Subcutaneous abdominal adipose tissue (tissue), 5 donors: ENCODE results near the gene NPPA.

ENCODE experiments used
- H3K27ac ChIP-seq: one replicate; pipeline ENCODE4 v1.7.0; 2013; ENCODE audit warnings: low read depth, mild to moderate bottlenecking, inconsistent platforms, low read length, moderate library complexity
- H3K27me3 ChIP-seq, 5 donors: one replicate each; pipeline ENCODE4 v1.7.0; 2013; ENCODE audit warnings: low read length in 5 of 5, inconsistent platforms in 1 of 5; ENCODE audit not compliant: control insufficient read depth in 5 of 5, insufficient read depth in 4 of 5
- H3K36me3 ChIP-seq, 5 donors: one replicate each; pipeline ENCODE4 v1.7.0; 2013; ENCODE audit warnings: low read length in 5 of 5; ENCODE audit not compliant: control insufficient read depth in 5 of 5, insufficient read depth in 5 of 5
- H3K4me1 ChIP-seq, 5 donors: one replicate each; pipeline ENCODE4 v1.7.0; 2013; ENCODE audit warnings: low read length in 5 of 5, mild to moderate bottlenecking in 3 of 5, moderate library complexity in 1 of 5; ENCODE audit not compliant: control insufficient read depth in 5 of 5, insufficient read depth in 5 of 5
- H3K4me3 ChIP-seq, 5 donors: one replicate each; pipeline ENCODE4 v1.7.0; 2013; ENCODE audit warnings: low read length in 5 of 5, low read depth in 1 of 5
- H3K9ac ChIP-seq, 5 donors: one replicate each; pipeline ENCODE4 v1.7.0; 2013; ENCODE audit warnings: low read length in 5 of 5, mild to moderate bottlenecking in 4 of 5, moderate library complexity in 3 of 5
- H3K9me3 ChIP-seq, 5 donors: one replicate each; pipeline ENCODE4 v1.7.0; 2013; ENCODE audit warnings: low read length in 5 of 5; ENCODE audit not compliant: control insufficient read depth in 5 of 5
- donor health status: healthy.
- donor health status: healthy.
- donor health status: healthy.
- donor health status: healthy.
- donor health status: healthy.

NPPA gene

GRCh38 chr1:11882814-11883538, 35.4 kb upstream of the NPPA start:
- Histone ChIP-seq H3K27me3 (peaks cover 3 to 29% (median 15%) of the 10 kb centered on the region in 5 donors), H3K4me3 (no peak overlapping the region), H3K4me1 (peaks cover 0 to 25% (median 10%) of the 10 kb centered on the region in 5 donors), H3K9ac (no peak overlapping the region), H3K36me3 (no peaks in the 10 kb centered on the region), H3K9me3 (no peaks in the 10 kb centered on the region), H3K27ac (no peak overlapping the region)

GRCh38 chr1:11881749-11882441, 34.3 kb upstream of the NPPA start:
- Histone ChIP-seq H3K36me3 (no peaks in the 10 kb centered on the region), H3K9me3 (no peaks in the 10 kb centered on the region), H3K4me1 (peaks cover 0 to 23% (median 10%) of the 10 kb centered on the region in 5 donors), H3K27ac (no peak overlapping the region), H3K9ac (no peak overlapping the region), H3K4me3 (no peak overlapping the region), H3K27me3 (peaks cover 3 to 26% (median 14%) of the 10 kb centered on the region in 5 donors)

- no peak overlapping the region for H3K4me3 ChIP-seq
- no peak overlapping the region for H3K27ac ChIP-seq
- H3K4me1 ChIP-seq, result peaks cover 0 to 23% (median 10%) of the 10 kb centered on the region in 5 donors
- H3K9me3 ChIP-seq, result no peaks in the 10 kb centered on the region
- H3K27me3 ChIP-seq, result peaks cover 3 to 30% (median 14%) of the 10 kb centered on the region in 5 donors
- no peaks in the 10 kb centered on the region for H3K36me3 ChIP-seq
- no peak overlapping the region for H3K9ac ChIP-seq
Measured at GRCh38 chr1:11880911-11881748, 33.5 kb upstream of the NPPA start.

- peaks cover 6 to 29% (median 17%) of the 10 kb centered on the region in 5 donors for H3K27me3 ChIP-seq
- H3K36me3 ChIP-seq, result no peaks in the 10 kb centered on the region
- peaks cover 0 to 26% (median 10%) of the 10 kb centered on the region in 5 donors for H3K4me1 ChIP-seq
- no peak overlapping the region for H3K9ac ChIP-seq
- no peaks in the 10 kb centered on the region for H3K9me3 ChIP-seq
- H3K4me3 ChIP-seq, result no peak overlapping the region
- no peak overlapping the region for H3K27ac ChIP-seq
Measured at GRCh38 chr1:11880181-11880575, 32.6 kb upstream of the NPPA start.

GRCh38 chr1:11879311-11880180, 32.0 kb upstream of the NPPA start:
- Histone ChIP-seq H3K27me3 (peaks cover 7 to 34% (median 17%) of the 10 kb centered on the region in 5 donors), H3K9ac (no peak overlapping the region), H3K36me3 (no peaks in the 10 kb centered on the region), H3K4me3 (no peak overlapping the region), H3K4me1 (peaks cover 0 to 31% (median 10%) of the 10 kb centered on the region in 5 donors), H3K27ac (no peak overlapping the region), H3K9me3 (no peaks in the 10 kb centered on the region)

- H3K27me3 ChIP-seq, result peaks cover 7 to 40% (median 17%) of the 10 kb centered on the region in 5 donors
- H3K36me3 ChIP-seq, result no peaks in the 10 kb centered on the region
- H3K9me3 ChIP-seq, result no peaks in the 10 kb centered on the region
- no peak overlapping the region for H3K27ac ChIP-seq
- no peak overlapping the region for H3K4me3 ChIP-seq
- no peak overlapping the region for H3K9ac ChIP-seq
- H3K4me1 ChIP-seq, result peaks cover 0 to 34% (median 10%) of the 10 kb centered on the region in 5 donors
Measured at GRCh38 chr1:11878891-11879190, 31.3 kb upstream of the NPPA start.

- no peaks in the 10 kb centered on the region for H3K9me3 ChIP-seq
- H3K27ac ChIP-seq, result no peak overlapping the region
- H3K4me1 ChIP-seq, result peaks cover 0 to 37% (median 10%) of the 10 kb centered on the region in 5 donors
- H3K36me3 ChIP-seq, result no peaks in the 10 kb centered on the region
- H3K9ac ChIP-seq, result no peak overlapping the region
- peaks cover 7 to 38% (median 16%) of the 10 kb centered on the region in 5 donors for H3K27me3 ChIP-seq
- no peak overlapping the region for H3K4me3 ChIP-seq
Measured at GRCh38 chr1:11878081-11878890, 30.7 kb upstream of the NPPA start.

GRCh38 chr1:11877074-11877473, 29.5 kb upstream of the NPPA start:
- no peaks in the 10 kb centered on the region for H3K36me3 ChIP-seq
- H3K9ac ChIP-seq, result no peak overlapping the region
- no peaks in the 10 kb centered on the region for H3K9me3 ChIP-seq
- peaks cover 7 to 33% (median 16%) of the 10 kb centered on the region in 5 donors for H3K27me3 ChIP-seq
- peaks cover 0 to 32% (median 10%) of the 10 kb centered on the region in 5 donors for H3K4me1 ChIP-seq
- no peak overlapping the region for H3K4me3 ChIP-seq
- H3K27ac ChIP-seq, result no peak overlapping the region

- no peak overlapping the region for H3K27ac ChIP-seq
- peaks cover 0 to 27% (median 7%) of the 10 kb centered on the region in 5 donors for H3K4me1 ChIP-seq
- H3K27me3 ChIP-seq, result peaks cover 7 to 33% (median 16%) of the 10 kb centered on the region in 5 donors
- no peak overlapping the region for H3K4me3 ChIP-seq
- no peaks in the 10 kb centered on the region for H3K9me3 ChIP-seq
- no peak overlapping the region for H3K9ac ChIP-seq
- no peaks in the 10 kb centered on the region for H3K36me3 ChIP-seq
Measured at GRCh38 chr1:11875094-11875493, 27.5 kb upstream of the NPPA start.
